CD4-positive, CD25-positive, alpha-beta regulatory T cell (primary cell): ENCODE measurements around the gene PTCD2. TPM values are rescaled to one million over a fixed set of nuclear protein-coding genes. Genes with fewer than 3 reads are reported as not detected.

Source experiments
- ATAC-seq, 2 donors: fragments of 150-1000 bp; cut with Tn5 transposase; one replicate each; pipeline ENCODE4 v1.10.0; 2021; ENCODE audit warnings: low read depth in 2 of 2, moderate number of reproducible peaks in 2 of 2, moderate library complexity in 1 of 2
- DNase-seq, 3 donors: peaks; one replicate each; pipeline versions ENCODE4 v3.0.0 to v3.0.0-alpha.2; 2012 to 2022; ENCODE audit warnings: mixed read lengths in 1 of 3
- H3K27ac ChIP-seq: one replicate; pipeline ENCODE4 v1.7.0; 2013; ENCODE audit warnings: mild to moderate bottlenecking, low read length; ENCODE audit not compliant: insufficient read depth, poor library complexity, severe bottlenecking
- H3K27me3 ChIP-seq: one replicate; pipeline ENCODE4 v1.7.0; 2013; ENCODE audit warnings: low read length; ENCODE audit not compliant: control insufficient read depth, insufficient read depth
- H3K36me3 ChIP-seq: one replicate; pipeline ENCODE4 v1.7.0; 2013; ENCODE audit warnings: mild to moderate bottlenecking, low read length, moderate library complexity; ENCODE audit not compliant: control insufficient read depth, insufficient read depth
- H3K4me1 ChIP-seq: 2 replicates; pipeline ENCODE4 v1.7.0; 2013; ENCODE audit warnings: mild to moderate bottlenecking, low read length; ENCODE audit not compliant: insufficient read depth, control insufficient read depth, poor library complexity, severe bottlenecking
- H3K4me3 ChIP-seq: one replicate; pipeline ENCODE4 v1.7.0; 2013; ENCODE audit warnings: low read depth, mild to moderate bottlenecking, low read length, moderate library complexity
- H3K9me3 ChIP-seq, 2 experiments: 1 replicate in 1 of 2; 2 replicates in 1 of 2; pipeline ENCODE4 v1.7.0; 2013; ENCODE audit warnings: low read length in 2 of 2, mild to moderate bottlenecking in 1 of 2, moderate library complexity in 1 of 2; ENCODE audit not compliant: control insufficient read depth in 2 of 2
- H3K27ac Mint-ChIP-seq, 3 donors: one replicate each; pipeline ENCODE4 v1.8.0; 2020 to 2022; ENCODE audit warnings: mild to moderate bottlenecking in 3 of 3, mixed read lengths in 3 of 3, moderate library complexity in 2 of 3
- H3K27me3 Mint-ChIP-seq: one replicate; pipeline ENCODE4 v1.8.0; 2022; ENCODE audit warnings: mild to moderate bottlenecking, mixed read lengths
- H3K36me3 Mint-ChIP-seq: one replicate; pipeline ENCODE4 v1.8.0; 2020; ENCODE audit warnings: mixed read lengths
- H3K4me1 Mint-ChIP-seq, 4 donors: one replicate each; pipeline ENCODE4 v1.8.0; 2020 to 2022; ENCODE audit warnings: mixed read lengths in 4 of 4, mild to moderate bottlenecking in 1 of 4
- H3K4me3 Mint-ChIP-seq, 4 donors: one replicate each; pipeline ENCODE4 v1.8.0; 2020 to 2022; ENCODE audit warnings: mild to moderate bottlenecking in 4 of 4, mixed read lengths in 4 of 4, moderate library complexity in 3 of 4
- H3K9me3 Mint-ChIP-seq, 7 donors: one replicate each; pipeline ENCODE4 v1.8.0; 2020 to 2022; ENCODE audit warnings: mixed read lengths in 7 of 7, mild to moderate bottlenecking in 3 of 7, moderate library complexity in 2 of 7
- polyA plus RNA-seq, 4 donors: library from polyadenylated mRNA; unstranded; fragments of 300-500 nt; fragmentation: Illumina TruSeq; gene quantifications; one replicate each; pipeline ENCODE4 v1.2.3, GENCODE V29; 2021
- total RNA-seq: library from RNA; stranded (reverse); gene quantifications from one replicate; pipeline ENCODE4 v1.2.3, GENCODE V29; 2022

Gene PTCD2
- total and polyA plus RNA-seq, 5 donors from 2014 or later: 3.4 to 6.5 (median 5.5) TPM

DNA sequence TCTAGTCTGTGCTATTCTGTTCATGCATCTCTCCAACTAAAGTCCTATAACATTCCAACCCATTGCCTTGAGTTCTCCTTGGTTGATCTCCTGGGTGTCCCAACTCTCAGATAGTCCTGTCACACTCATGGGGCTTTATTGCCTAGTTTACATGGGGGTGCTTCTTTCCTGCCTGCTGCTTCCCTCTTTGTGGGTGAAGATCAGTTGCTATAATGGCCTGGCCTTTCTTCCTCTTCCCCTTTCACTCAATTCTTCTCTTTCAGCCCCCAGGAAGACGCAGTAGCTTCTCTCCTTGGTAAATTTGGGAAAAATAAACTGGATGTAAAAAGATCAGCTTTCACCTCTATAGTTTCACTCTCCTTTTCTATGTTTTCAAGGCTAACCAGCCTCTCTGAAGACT, 66.5 kb downstream of the PTCD2 start:
- no peak overlapping the region for H3K4me3 ChIP-seq
- H3K36me3 ChIP-seq: no peaks in the 10 kb centered on the region
- no peaks in the 10 kb centered on the region for H3K27me3 ChIP-seq
- H3K27ac Mint-ChIP-seq: no peak overlapping the region
- no peak overlapping the region for H3K27ac ChIP-seq
- DNase-seq (no peak), ATAC-seq (no peak)
- H3K4me1 Mint-ChIP-seq: no peaks in the 10 kb centered on the region
- H3K27me3 Mint-ChIP-seq: peaks cover 30% of the 10 kb centered on the region
- H3K9me3 ChIP-seq: no peaks in the 10 kb centered on the region
- H3K9me3 Mint-ChIP-seq: no peaks in the 10 kb centered on the region
- H3K36me3 Mint-ChIP-seq: no peaks in the 10 kb centered on the region
- H3K4me3 Mint-ChIP-seq: no peak overlapping the region
- H3K4me1 ChIP-seq: no peaks in the 10 kb centered on the region

GRCh38 chr5:72387985-72388384, 67.8 kb downstream of the PTCD2 start:
- Histone ChIP-seq H3K27ac (no peak overlapping the region), H3K9me3 (no peaks in the 10 kb centered on the region), H3K36me3 (no peaks in the 10 kb centered on the region), H3K27me3 (peaks cover 3% of the 10 kb centered on the region), H3K4me3 (no peak overlapping the region), H3K4me1 (no peaks in the 10 kb centered on the region)
- no peak overlapping the region for H3K27ac Mint-ChIP-seq
- H3K4me3 Mint-ChIP-seq: no peak overlapping the region
- no peaks in the 10 kb centered on the region for H3K4me1 Mint-ChIP-seq
- peaks cover 30% of the 10 kb centered on the region for H3K27me3 Mint-ChIP-seq
- ATAC-seq (no peak), DNase-seq (no peak)
- H3K36me3 Mint-ChIP-seq: no peaks in the 10 kb centered on the region
- no peaks in the 10 kb centered on the region for H3K9me3 Mint-ChIP-seq

GRCh38 chr5:72388646-72389045, 68.5 kb downstream of the PTCD2 start:
- no peaks in the 10 kb centered on the region for H3K9me3 ChIP-seq
- Mint-ChIP-seq H3K27ac (no peak overlapping the region), H3K36me3 (no peaks in the 10 kb centered on the region), H3K9me3 (peaks cover 0 to 2% (median 0%) of the 10 kb centered on the region in 7 donors), H3K27me3 (peaks cover 34% of the 10 kb centered on the region), H3K4me1 (no peaks in the 10 kb centered on the region), H3K4me3 (no peak overlapping the region)
- no peak overlapping the region for H3K4me3 ChIP-seq
- no peaks in the 10 kb centered on the region for H3K4me1 ChIP-seq
- H3K36me3 ChIP-seq: no peaks in the 10 kb centered on the region
- H3K27me3 ChIP-seq: peaks cover 3% of the 10 kb centered on the region
- DNase-seq: no peak
- H3K27ac ChIP-seq: no peak overlapping the region
- no peak for ATAC-seq

- Histone ChIP-seq H3K27ac (no peak overlapping the region), H3K27me3 (peaks cover 3% of the 10 kb centered on the region), H3K4me1 (no peaks in the 10 kb centered on the region), H3K9me3 (no peaks in the 10 kb centered on the region), H3K4me3 (no peak overlapping the region), H3K36me3 (no peaks in the 10 kb centered on the region)
- no peak for ATAC-seq
- Mint-ChIP-seq H3K4me1 (no peaks in the 10 kb centered on the region), H3K27me3 (peaks cover 37% of the 10 kb centered on the region), H3K4me3 (no peak overlapping the region), H3K27ac (no peak overlapping the region), H3K36me3 (no peaks in the 10 kb centered on the region), H3K9me3 (peaks cover 0 to 3% (median 0%) of the 10 kb centered on the region in 7 donors)
- DNase-seq: no peak
These were observed 70.7 kb downstream of the PTCD2 start for GRCh38 chr5:72390836-72391235.

DNA sequence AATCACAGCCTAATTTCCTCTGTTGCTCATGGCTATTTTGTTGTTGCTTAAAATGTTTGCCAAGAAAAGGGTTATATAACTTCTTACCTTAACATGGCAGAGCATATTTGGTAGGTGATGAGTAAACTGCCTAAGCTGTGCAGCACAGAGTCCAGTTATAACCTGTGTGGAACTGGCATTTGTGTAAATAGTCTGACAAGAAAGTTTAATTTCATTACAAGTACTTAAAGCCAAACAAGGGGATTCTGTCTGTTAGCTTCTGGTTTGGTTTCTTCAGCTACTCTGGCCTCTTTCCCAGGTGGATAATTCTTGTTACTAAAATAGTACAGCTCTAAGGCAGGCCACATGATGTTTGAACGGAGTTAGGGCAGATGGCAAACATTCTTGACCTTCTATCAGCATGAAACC, 72.2 kb downstream of the PTCD2 start:
- H3K4me1 Mint-ChIP-seq: no peaks in the 10 kb centered on the region
- Histone ChIP-seq H3K4me1 (no peaks in the 10 kb centered on the region), H3K27me3 (peaks cover 3% of the 10 kb centered on the region), H3K27ac (no peak overlapping the region), H3K4me3 (no peak overlapping the region), H3K36me3 (no peaks in the 10 kb centered on the region), H3K9me3 (no peaks in the 10 kb centered on the region)
- DNase-seq (no peak), ATAC-seq (no peak)
- H3K36me3 Mint-ChIP-seq: no peaks in the 10 kb centered on the region
- H3K4me3 Mint-ChIP-seq: no peak overlapping the region
- no peak overlapping the region for H3K27ac Mint-ChIP-seq
- H3K9me3 Mint-ChIP-seq: peaks cover 0 to 3% (median 0%) of the 10 kb centered on the region in 7 donors
- H3K27me3 Mint-ChIP-seq: peaks cover 25% of the 10 kb centered on the region

DNA sequence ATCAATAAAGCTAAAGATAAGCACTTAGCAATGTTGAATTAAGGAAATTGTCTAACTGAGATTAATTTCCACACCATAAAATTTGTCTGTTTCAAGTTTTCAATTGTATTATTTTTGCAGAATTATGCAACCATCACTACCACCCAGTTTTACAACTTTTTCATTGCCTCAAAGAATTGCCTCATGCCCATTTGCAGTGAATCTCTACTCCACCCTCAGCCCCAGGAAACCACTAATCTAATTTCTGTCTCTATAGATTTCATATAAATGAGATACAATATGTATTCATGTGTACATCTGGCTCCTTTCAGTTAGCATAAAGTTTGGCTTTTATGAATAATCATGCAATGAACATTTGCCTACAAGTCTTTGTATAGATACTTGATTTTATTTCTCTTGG, 72.9 kb downstream of the PTCD2 start:
- ATAC-seq (no peak), DNase-seq (no peak)
- Mint-ChIP-seq H3K4me3 (no peak overlapping the region), H3K27me3 (peaks cover 22% of the 10 kb centered on the region), H3K4me1 (no peaks in the 10 kb centered on the region), H3K27ac (no peak overlapping the region), H3K9me3 (peaks cover 0 to 3% (median 0%) of the 10 kb centered on the region in 7 donors), H3K36me3 (no peaks in the 10 kb centered on the region)
- no peaks in the 10 kb centered on the region for H3K9me3 ChIP-seq
- H3K27me3 ChIP-seq: peaks cover 3% of the 10 kb centered on the region
- no peaks in the 10 kb centered on the region for H3K4me1 ChIP-seq
- no peak overlapping the region for H3K4me3 ChIP-seq
- no peak overlapping the region for H3K27ac ChIP-seq
- H3K36me3 ChIP-seq: no peaks in the 10 kb centered on the region

DNA sequence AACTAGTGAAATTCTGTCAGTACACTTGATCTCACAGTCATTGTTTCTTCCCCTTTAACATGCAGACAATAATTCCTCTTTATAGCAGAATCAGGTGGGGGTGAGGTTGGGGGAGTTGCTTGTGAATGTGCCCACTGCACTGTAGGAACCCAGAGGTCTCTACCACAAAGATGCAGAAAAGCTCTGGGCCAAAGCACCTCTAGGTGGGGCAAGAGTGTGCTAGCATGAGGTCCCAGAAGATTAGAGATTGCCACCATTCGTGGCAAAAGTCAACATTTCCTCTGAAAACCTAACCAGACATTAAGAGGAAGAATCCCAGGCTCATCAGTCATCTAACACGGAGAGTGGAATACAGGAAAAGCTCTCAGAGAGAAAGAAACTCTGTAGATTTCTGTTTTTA, 74.5 kb downstream of the PTCD2 start:
- Mint-ChIP-seq H3K27ac (no peak overlapping the region), H3K9me3 (peaks cover 0 to 8% (median 2%) of the 10 kb centered on the region in 7 donors), H3K4me3 (no peak overlapping the region), H3K36me3 (no peaks in the 10 kb centered on the region), H3K27me3 (peaks cover 16% of the 10 kb centered on the region), H3K4me1 (no peaks in the 10 kb centered on the region)
- no peak overlapping the region for H3K27ac ChIP-seq
- ATAC-seq: no peak
- DNase-seq: no peak
- H3K27me3 ChIP-seq: peaks cover 3% of the 10 kb centered on the region
- no peaks in the 10 kb centered on the region for H3K36me3 ChIP-seq
- no peaks in the 10 kb centered on the region for H3K9me3 ChIP-seq
- no peaks in the 10 kb centered on the region for H3K4me1 ChIP-seq
- no peak overlapping the region for H3K4me3 ChIP-seq

DNA sequence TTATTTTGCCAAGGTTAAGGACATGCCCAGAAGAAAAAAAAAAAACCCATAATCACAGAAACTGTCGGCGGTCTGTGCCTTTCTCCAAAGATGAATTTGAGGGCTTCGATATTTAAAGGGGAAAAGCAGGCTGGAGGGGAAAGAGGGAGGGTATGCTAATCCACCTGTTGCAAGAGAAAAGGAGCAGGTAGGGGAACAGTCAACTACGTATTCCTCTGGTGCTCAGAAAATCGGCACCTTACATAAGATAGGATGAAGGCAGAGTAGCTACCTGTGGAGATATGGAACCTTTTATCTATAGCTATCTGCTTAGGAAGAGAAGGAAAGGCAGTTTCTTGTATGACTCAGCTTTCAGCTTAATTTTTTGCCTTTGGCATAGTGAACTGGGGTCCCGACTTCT, 77.7 kb downstream of the PTCD2 start:
- H3K4me1 ChIP-seq: no peaks in the 10 kb centered on the region
- H3K9me3 Mint-ChIP-seq: peaks cover 0 to 23% (median 9%) of the 10 kb centered on the region in 7 donors
- no peak for ATAC-seq
- no peak overlapping the region for H3K27ac ChIP-seq
- no peak overlapping the region for H3K4me3 ChIP-seq
- H3K4me1 Mint-ChIP-seq: no peaks in the 10 kb centered on the region
- H3K27ac Mint-ChIP-seq: no peak overlapping the region
- H3K27me3 ChIP-seq: no peaks in the 10 kb centered on the region
- H3K36me3 Mint-ChIP-seq: no peaks in the 10 kb centered on the region
- DNase-seq: no peak
- H3K36me3 ChIP-seq: no peaks in the 10 kb centered on the region
- no peak overlapping the region for H3K4me3 Mint-ChIP-seq
- H3K9me3 ChIP-seq: peaks cover 15 to 20% of the 10 kb centered on the region in 2 experiments
- peaks cover 13% of the 10 kb centered on the region for H3K27me3 Mint-ChIP-seq
